Right forelimb (tissue), 1 donor: Measurements from ENCODE around the gene DGKD.

Source experiments
- DNase-seq: peaks from one replicate; pipeline ENCODE4 v3.0.0-alpha.2; 2018

Gene DGKD

DNA sequence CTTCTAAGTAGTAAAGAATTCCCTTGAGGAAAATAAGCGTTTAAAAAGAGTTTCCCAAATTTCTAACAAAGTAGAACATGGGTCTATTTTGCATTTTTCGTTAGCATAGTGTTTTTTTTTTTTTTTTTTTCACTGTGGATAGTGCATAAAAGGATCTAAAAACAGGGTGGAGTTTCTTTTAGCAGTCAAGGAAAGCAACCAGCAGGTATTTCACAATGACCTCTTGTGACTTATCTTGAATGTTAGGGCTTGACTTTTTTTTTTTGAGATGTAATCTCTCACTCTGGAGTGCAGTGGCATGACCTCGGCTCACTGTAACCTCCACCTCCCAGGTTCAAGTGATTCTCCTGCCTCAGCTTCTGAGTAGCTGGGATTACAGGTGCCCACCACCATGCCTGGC, 14.9 kb upstream of the DGKD start:
- DNase-seq, result no peak

- no peak for DNase-seq
Observed at GRCh38 chr2:233341296-233341695, 13.0 kb upstream of the DGKD start.

DNA sequence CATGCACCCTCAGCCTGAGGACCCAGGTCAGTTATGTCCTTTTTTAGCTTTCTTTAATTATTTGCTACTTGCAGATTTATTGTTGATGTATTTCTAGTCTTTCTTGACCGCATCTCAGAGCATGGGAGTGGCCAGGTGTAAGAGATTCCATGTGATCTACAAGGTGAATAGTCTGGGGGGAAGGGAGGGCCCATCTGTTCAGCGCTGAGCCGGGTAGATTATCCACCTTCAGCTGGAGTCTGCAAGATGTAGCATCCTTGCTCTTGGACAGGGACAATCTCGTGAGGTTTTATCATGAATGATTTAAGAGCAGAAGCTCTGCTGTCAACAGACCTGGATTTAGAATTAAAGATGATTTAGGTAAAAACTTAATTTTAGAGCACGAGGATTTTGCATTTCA, 12.0 kb upstream of the DGKD start:
- no peak for DNase-seq

- no peak for DNase-seq
Observed at GRCh38 chr2:233343171-233343705, 11.1 kb upstream of the DGKD start.

DNA sequence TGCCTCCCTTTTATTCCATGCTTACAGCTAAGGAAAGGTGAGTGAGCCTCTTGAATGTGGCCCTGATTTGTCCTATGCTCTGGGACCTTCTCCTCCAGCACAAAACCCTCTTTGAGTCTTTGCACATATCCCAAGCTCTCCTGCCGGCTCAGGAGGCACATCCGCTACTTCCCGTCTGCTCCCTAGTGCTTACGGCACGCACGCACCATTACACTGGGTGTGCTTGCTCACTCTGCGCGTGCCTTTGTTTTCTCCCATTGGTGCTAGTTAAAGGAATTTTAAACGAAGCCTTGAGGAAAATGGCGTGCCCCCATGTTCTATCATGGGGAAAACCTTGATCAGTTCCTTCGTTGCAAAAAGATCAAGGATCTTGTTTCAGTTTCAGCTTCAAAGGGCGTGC, 7.9 kb upstream of the DGKD start:
- no peak for DNase-seq

- DNase-seq, result no peak
Observed at GRCh38 chr2:233346930-233347329, 7.4 kb upstream of the DGKD start.

DNA sequence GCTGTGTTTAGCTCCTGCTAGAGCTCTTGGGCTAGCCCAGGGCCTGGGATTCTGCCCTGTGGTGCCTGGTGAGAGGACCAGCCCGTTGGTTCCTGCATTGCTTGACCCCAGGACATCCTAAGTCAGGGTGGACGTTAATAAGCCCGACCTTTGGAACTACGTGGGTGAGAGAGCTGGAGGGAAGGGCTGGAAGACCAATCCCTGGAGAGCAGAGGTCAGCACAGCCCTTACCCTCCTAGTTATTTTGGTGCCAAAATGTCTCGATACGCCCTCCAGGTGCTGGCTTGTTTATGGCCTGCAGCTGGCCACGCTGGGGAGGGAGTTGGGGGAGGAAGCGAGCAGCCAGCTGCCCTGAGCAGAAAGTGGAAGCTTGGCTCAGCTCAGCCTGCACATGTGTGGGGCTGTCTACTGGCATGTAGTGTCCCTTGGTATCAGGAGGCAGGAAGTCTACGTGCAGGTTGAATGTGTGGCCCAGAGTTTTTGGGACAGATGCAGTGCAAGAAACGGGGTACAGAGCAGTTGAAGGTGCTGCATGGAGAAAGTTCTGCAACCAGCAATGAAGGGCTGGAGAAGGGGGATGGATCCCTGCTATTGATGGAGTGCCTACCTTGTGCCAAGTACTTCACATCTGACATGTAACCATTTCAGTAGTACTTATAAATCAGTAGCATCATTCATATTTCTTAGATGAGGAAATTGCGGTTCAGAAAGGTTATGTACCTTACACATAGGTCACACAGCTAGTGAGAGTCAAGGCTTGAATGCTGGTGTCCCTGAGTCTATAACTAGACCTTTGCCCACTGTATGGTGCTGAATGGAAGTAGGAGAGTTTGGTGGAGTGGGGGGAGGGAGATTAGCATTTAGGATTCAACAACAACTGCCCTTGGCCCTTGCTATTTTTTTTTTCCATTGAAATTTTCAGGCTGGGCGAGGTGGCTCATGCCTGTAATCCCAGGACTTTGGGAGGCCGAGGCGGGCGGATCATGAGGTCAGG, 5.0 kb upstream of the DGKD start:
- peak; percentile 74 for DNase-seq

GRCh38 chr2:233350708-233351107, 3.6 kb upstream of the DGKD start:
- no peak for DNase-seq

DNA sequence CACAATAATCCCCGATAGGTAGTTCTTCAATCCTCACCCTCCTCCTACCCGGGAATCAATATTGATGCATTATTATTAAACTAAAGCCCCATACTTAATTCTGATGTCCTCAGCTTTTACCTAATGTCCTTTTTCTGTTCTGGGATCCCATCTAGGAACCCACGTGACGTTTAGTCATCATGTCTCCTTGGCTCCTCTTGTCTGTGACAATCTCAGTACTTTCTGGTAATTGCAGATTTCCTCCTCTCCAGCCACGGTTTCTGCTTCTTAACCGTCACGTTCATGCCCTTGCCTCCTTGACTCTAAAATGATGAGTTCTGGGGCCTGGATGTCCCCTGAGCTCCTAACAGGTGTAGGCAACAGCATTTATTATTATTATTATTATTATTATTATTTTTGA, 2.9 kb upstream of the DGKD start:
- no peak for DNase-seq

- DNase-seq, result no peak
Observed at GRCh38 chr2:233352141-233352842, 2.0 kb upstream of the DGKD start.

GRCh38 chr2:233353101-233353768, 1.1 kb upstream of the DGKD start:
- no peak for DNase-seq

- DNase-seq, result no peak
Observed at GRCh38 chr2:233354500-233354924, 218 bp downstream of the DGKD start.

- DNase-seq, result no peak
Observed at GRCh38 chr2:233354971-233355574, 779 bp downstream of the DGKD start.

- no peak for DNase-seq
Observed at GRCh38 chr2:233355916-233356315, 1.6 kb downstream of the DGKD start.

GRCh38 chr2:233356546-233357308, 2.4 kb downstream of the DGKD start:
- DNase-seq, result no peak

- DNase-seq, result no peak
Observed at GRCh38 chr2:233358335-233358734, 4.0 kb downstream of the DGKD start.

- no peak for DNase-seq
Observed at GRCh38 chr2:233358947-233359346, 4.7 kb downstream of the DGKD start.

- DNase-seq, result no peak
Observed at GRCh38 chr2:233359823-233360222, 5.5 kb downstream of the DGKD start.

GRCh38 chr2:233360771-233361176, 6.5 kb downstream of the DGKD start:
- DNase-seq, result no peak

GRCh38 chr2:233361297-233361696, 7.0 kb downstream of the DGKD start:
- DNase-seq, result no peak

DNA sequence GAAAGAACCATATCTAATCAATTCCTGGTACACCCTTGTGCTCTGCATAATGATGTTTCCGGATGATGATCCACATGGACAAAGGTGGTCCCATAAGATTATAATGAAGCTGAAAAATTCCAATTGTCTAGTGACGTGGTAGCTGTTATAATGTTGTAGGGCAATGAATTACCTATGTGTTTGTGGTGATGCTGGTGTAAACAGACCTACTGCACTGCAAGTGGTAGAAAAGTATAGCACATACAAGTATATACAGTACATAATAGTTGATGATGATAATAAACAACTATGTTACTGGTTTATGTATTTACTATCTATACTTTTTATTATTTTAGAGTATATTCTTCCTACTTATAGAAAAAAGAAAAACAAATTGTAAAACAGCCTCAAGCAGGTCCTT, 8.4 kb downstream of the DGKD start:
- DNase-seq, result no peak

DNA sequence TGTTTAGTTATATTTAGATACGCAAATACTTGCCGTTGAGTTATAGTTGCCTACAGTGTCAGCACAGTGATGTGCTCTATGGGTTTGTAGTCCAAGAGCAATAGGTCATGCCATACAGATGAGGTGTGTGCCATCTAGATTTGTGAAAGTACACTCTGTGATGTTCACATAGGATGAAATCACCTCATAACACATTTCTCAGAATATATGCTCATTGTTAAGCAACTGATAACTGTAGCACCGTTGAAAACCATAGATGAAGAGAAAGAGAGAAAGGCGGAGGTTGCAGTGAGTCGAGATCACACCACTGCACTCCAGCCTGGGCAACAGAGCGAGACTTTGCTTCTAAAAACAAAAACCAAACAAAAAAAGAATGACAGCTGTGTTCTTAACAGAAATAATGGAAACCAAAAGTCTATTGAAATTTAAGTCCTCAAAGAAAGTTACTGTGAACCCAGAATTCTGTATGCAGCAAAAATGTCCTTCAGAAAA, 9.5 kb downstream of the DGKD start:
- DNase-seq, result no peak
